HCT116 (cell line): Measurements from ENCODE around the gene SDR42E2.

ENCODE experiments used
- CTCF ChIP-seq, 3 experiments: fragments of 200-600 bp in 1 of 3; sonication (generic) in 1 of 3; IDR thresholded peaks in 2 of 3; conservative IDR thresholded peaks in 1 of 3; 2 replicates each; pipeline ENCODE4 v1.5.1; 2012 to 2017; ENCODE audit warnings: low read depth in 2 of 3, low read length in 2 of 3, antibody characterized with exemption in 1 of 3, borderline replicate concordance in 1 of 3, control low read depth in 1 of 3, mild to moderate bottlenecking in 1 of 3, mixed read lengths in 1 of 3, mixed run types in 1 of 3, moderate library complexity in 1 of 3; ENCODE audit not compliant: insufficient read depth in 1 of 3
- SIN3A ChIP-seq: IDR thresholded peaks from 2 replicates; pipeline ENCODE4 v1.6.1; 2012; ENCODE audit warnings: low read depth

GRCh38 chr16:22205577-22206012 is 43.3 kb downstream of the SDR42E2 start:
- TF ChIP-seq CTCF (IDR thresholded peaks at IDR 0.05 in 2 of 3, conservative IDR thresholded peaks at IDR 0.05 in 1 of 3; ENCODE audit: borderline replicate concordance in 1 of 3, insufficient read depth in 1 of 3, low read depth in 2 of 3, low read length in 2 of 3) = no peak
- no peak for TF ChIP-seq SIN3A
